SU-DHL-6 (cell line): ENCODE measurements around the gene DIP2C.

ENCODE experiments used
- CTCF ChIP-seq: fragments of 200-600 bp; sonication (generic); IDR thresholded peaks from one replicate; pipeline ENCODE4 v1.5.1; 2017; ENCODE audit warnings: antibody characterized with exemption, mild to moderate bottlenecking, low read length, moderate library complexity; ENCODE audit not compliant: insufficient read depth, poor library complexity, severe bottlenecking
- EZH2phosphoT487 ChIP-seq: fragments of 200-600 bp; sonication (generic), shearing (Covaris generic); conservative IDR thresholded peaks from 2 replicates; pipeline ENCODE4 v1.6.1; 2018; ENCODE audit warnings: mild to moderate bottlenecking, antibody characterized with exemption, low read length, moderate library complexity, mixed read lengths

DNA sequence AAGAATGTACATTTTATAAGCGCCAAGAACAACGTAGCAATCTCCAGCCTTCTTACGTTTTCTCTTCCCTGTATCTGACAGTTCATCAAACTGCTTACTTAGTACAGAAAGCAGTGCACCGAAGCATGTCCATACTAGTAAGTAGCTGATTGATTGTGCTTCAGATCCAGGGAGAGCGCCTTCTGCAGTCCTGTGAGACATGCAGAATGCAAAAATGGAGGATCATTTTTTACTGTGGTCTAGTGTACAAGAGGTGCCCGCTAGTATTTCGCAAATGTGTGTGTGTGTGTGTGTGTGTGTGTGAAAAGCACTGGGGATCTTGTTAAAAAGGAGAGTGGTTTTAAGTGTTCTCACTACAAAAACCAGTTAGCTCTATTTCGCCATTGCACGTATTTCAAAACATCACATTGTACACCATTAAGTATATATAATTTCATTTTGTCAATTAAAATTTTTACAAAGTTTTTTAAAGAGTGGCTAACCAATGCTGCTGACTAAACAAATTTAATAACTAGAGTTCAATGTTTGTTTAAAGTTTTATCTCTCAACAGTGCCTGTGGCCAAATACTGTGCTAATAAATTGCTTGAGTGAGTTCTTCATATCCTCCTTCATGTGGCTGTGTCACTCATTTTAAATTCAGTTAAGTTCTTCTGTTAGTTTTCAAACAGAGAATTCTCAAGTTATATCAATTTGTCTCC lies 454.6 kb downstream of the DIP2C start:
- no peak for TF ChIP-seq CTCF
- no peak for TF ChIP-seq EZH2phosphoT487
